Type B pancreatic cell (in vitro differentiated cells): ENCODE results near the gene IL12RB2. TPM values are rescaled to one million over a fixed set of nuclear protein-coding genes. Genes with fewer than 3 reads are reported as not detected.
"Not testable (repeated sequence)": the region's sequence is repeated elsewhere in the genome, so short reads cannot be mapped to it uniquely, and the experiment has no call there.

Source experiments
- DNase-seq: peaks from one replicate; pipeline ENCODE4 v3.0.0; 2021; ENCODE audit warnings: mixed read lengths; ENCODE audit not compliant: unreplicated experiment; ENCODE audit errors: extremely low spot score
- H3K27ac Mint-ChIP-seq: 2 replicates; pipeline ENCODE4 v1.8.0; 2021; ENCODE audit warnings: mild to moderate bottlenecking, mixed read lengths
- H3K27me3 Mint-ChIP-seq: 2 replicates; pipeline ENCODE4 v1.8.0; 2021; ENCODE audit warnings: mixed read lengths
- H3K36me3 Mint-ChIP-seq: 2 replicates; pipeline ENCODE4 v1.8.0; 2021; ENCODE audit warnings: mixed read lengths
- H3K4me1 Mint-ChIP-seq: one replicate; pipeline ENCODE4 v1.8.0; 2021; ENCODE audit warnings: mixed read lengths; ENCODE audit not compliant: unreplicated experiment
- H3K4me3 Mint-ChIP-seq: 2 replicates; pipeline ENCODE4 v1.8.0; 2021; ENCODE audit warnings: mild to moderate bottlenecking, mixed read lengths
- H3K9me3 Mint-ChIP-seq: 2 replicates; pipeline ENCODE4 v1.8.0; 2021; ENCODE audit warnings: mixed read lengths
- total RNA-seq: library from RNA; stranded (reverse); gene quantifications from 2 replicates; pipeline ENCODE4 v1.2.1, GENCODE V29; 2021; ENCODE audit warnings: low replicate concordance
- TF ChIP-seq, protein P1 (sequence below): fragments of 200-600 bp; sonication (generic); conservative IDR thresholded peaks from 2 replicates; pipeline ENCODE4 v1.5.0; 2021; ENCODE audit warnings: antibody characterized with exemption, mild to moderate bottlenecking

IL12RB2 gene
- total RNA-seq, 1 donor from 2014 or later = 0.46 TPM

- no peak for DNase-seq
- Mint-ChIP-seq H3K27me3 (no peaks in the 10 kb centered on the region), H3K4me3 (no peak overlapping the region), H3K4me1 (no peaks in the 10 kb centered on the region), H3K27ac (peak overlapping the region; percentile 6), H3K9me3 (no peaks in the 10 kb centered on the region), H3K36me3 (peaks cover 6% of the 10 kb centered on the region)
- TF ChIP-seq, protein P1, sequence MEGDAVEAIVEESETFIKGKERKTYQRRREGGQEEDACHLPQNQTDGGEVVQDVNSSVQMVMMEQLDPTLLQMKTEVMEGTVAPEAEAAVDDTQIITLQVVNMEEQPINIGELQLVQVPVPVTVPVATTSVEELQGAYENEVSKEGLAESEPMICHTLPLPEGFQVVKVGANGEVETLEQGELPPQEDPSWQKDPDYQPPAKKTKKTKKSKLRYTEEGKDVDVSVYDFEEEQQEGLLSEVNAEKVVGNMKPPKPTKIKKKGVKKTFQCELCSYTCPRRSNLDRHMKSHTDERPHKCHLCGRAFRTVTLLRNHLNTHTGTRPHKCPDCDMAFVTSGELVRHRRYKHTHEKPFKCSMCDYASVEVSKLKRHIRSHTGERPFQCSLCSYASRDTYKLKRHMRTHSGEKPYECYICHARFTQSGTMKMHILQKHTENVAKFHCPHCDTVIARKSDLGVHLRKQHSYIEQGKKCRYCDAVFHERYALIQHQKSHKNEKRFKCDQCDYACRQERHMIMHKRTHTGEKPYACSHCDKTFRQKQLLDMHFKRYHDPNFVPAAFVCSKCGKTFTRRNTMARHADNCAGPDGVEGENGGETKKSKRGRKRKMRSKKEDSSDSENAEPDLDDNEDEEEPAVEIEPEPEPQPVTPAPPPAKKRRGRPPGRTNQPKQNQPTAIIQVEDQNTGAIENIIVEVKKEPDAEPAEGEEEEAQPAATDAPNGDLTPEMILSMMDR = no peak
These were observed 91.7 kb downstream of the IL12RB2 start for GRCh38 chr1:67399199-67399993.

- not testable (repeated sequence) for DNase-seq, H3K27ac Mint-ChIP-seq, H3K4me1 Mint-ChIP-seq, H3K4me3 Mint-ChIP-seq, H3K27me3 Mint-ChIP-seq, H3K9me3 Mint-ChIP-seq, H3K36me3 Mint-ChIP-seq
These were observed 92.5 kb downstream of the IL12RB2 start for GRCh38 chr1:67400029-67400786.

DNA sequence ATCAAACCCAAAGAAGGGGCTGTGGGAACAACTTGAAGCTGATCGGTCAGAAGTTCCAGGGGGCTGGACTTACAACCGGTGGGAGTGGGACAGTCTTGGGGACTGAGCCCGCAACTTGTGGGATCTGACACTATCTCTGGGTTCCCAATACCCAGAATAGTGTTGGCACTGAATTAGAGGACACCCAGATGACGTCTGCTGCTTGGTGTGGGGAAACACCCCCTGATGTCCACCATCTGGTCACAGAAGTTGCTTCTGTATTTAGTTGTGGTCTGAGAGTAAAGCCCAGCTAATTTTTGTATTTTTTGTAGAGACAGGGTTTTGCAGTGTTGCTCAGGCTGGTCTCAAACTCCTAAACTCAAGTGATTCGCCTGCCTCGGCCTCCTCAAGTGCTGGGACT, 93.8 kb downstream of the IL12RB2 start:
- Mint-ChIP-seq H3K27ac (no peak overlapping the region), H3K27me3 (no peaks in the 10 kb centered on the region), H3K36me3 (peaks cover 6% of the 10 kb centered on the region), H3K4me3 (no peak overlapping the region), H3K4me1 (no peaks in the 10 kb centered on the region), H3K9me3 (no peaks in the 10 kb centered on the region)
- no peak for DNase-seq
- TF ChIP-seq, protein P1 = no peak

- DNase-seq = no peak
- TF ChIP-seq, protein P1 = no peak
- Mint-ChIP-seq H3K4me1 (no peaks in the 10 kb centered on the region), H3K27ac (no peak overlapping the region), H3K4me3 (no peak overlapping the region), H3K9me3 (no peaks in the 10 kb centered on the region), H3K27me3 (no peaks in the 10 kb centered on the region), H3K36me3 (no peaks in the 10 kb centered on the region)
These were observed 96.5 kb downstream of the IL12RB2 start for GRCh38 chr1:67404212-67404620.

- H3K9me3 Mint-ChIP-seq = no peaks in the 10 kb centered on the region
These were observed 98.0 kb downstream of the IL12RB2 start for GRCh38 chr1:67405473-67406245.

More at GRCh38 chr1:67405473-67406245, 98.0 kb downstream of the IL12RB2 start:
- Mint-ChIP-seq H3K27ac (no peak overlapping the region), H3K36me3 (peaks cover 14% of the 10 kb centered on the region), H3K27me3 (no peaks in the 10 kb centered on the region), H3K4me3 (no peak overlapping the region), H3K4me1 (no peaks in the 10 kb centered on the region)
- TF ChIP-seq, protein P1 = no peak
- no peak for DNase-seq
